K562 treated with DMSO at 1 percent for 12 hours (cell line): Measurements from ENCODE around the gene OR4F17. TPM values are rescaled to one million over a fixed set of nuclear protein-coding genes. Genes with fewer than 3 reads are reported as not detected.

Source experiments
- total RNA-seq: library from RNA; unstranded; fragments of 300-600 nt; gene quantifications from 2 replicates; pipeline ENCODE4 v1.2.3, GENCODE V29; 2022; ENCODE audit not compliant: insufficient read depth

The OR4F17 gene, protein sequence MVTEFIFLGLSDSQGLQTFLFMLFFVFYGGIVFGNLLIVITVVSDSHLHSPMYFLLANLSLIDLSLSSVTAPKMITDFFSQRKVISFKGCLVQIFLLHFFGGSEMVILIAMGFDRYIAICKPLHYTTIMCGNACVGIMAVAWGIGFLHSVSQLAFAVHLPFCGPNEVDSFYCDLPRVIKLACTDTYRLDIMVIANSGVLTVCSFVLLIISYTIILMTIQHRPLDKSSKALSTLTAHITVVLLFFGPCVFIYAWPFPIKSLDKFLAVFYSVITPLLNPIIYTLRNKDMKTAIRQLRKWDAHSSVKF
- 0.79 TPM in 1 of 2 replicates, not detected in the other for total RNA-seq

GRCh38 chr19:106804-107203 lies at the start of gene OR4F17:
OR4F17 (plus strand) TSS chr19:107104; CDS start chr19:110679, 3,575 bp downstream.

Other genes starting within 250 kb of the OR4F17 start
- gene PLPP2, start 184.3 kb downstream of the OR4F17 start, total RNA-seq, result not detected in 2 replicates
- 29.8 and 31.5 TPM in 2 replicates for gene MIER2, start 237.7 kb downstream of the OR4F17 start, total RNA-seq